ENCODE results near the gene MIGA2.

MIGA2 gene

GRCh38 chr9:129072171-129072570, 35.7 kb downstream of the MIGA2 start:
- DNase-seq (ENCODE audit: low read depth) = no peak
- no peak for TF ChIP-seq CTCF (IDR thresholded peaks at IDR 0.05; ENCODE audit: low read depth, low read length, missing control alignments)
- no peak overlapping the region for H3K4me3 ChIP-seq (ENCODE audit: low read depth, low read length)

DNA sequence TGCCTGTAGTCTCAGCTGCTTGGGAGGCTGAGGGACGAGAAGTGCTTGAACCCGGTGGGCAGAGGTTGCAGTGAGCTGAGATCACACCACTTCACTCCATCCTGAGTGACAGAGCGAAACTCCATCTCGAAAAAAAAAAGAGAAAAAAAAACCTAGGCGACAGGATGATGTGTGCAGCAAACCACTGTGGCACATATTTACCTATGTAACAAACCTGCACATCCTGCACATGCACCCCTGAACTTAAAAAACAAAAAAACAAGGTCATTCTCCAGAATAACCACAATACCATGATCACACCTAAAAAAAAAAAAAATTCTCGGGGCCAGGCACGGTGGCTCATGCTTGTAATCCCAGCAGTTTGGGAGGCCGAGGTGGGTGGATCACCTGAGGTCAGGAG, 37.0 kb downstream of the MIGA2 start:
- TF ChIP-seq CTCF (IDR thresholded peaks at IDR 0.05; ENCODE audit: low read depth, low read length, missing control alignments) = no peak
- no peak overlapping the region for H3K4me3 ChIP-seq (ENCODE audit: low read depth, low read length)
- DNase-seq (ENCODE audit: low read depth) = no peak

DNA sequence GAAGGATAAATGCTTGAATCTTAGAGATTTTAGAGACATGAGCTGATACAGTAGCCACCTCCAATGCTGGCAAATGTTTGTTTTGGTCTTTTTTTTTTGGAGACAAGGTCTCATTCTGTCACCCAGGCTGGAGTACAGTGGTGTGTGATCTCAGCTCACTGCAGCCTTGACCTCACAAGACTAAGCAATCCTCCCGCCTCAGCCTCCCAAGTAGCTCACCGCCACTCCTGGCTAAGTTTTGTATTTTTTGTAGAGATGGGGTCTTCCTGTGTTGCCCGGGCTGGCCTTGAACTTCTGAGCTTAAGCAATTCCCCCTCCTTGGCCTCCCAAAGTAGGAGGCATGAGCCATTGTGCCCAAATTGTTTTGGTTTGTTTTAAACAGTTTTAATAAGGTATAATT, 37.7 kb downstream of the MIGA2 start:
- no peak overlapping the region for H3K4me3 ChIP-seq (ENCODE audit: low read depth, low read length)
- no peak for DNase-seq (ENCODE audit: low read depth)
- TF ChIP-seq CTCF (IDR thresholded peaks at IDR 0.05; ENCODE audit: low read depth, low read length, missing control alignments) = no peak

DNA sequence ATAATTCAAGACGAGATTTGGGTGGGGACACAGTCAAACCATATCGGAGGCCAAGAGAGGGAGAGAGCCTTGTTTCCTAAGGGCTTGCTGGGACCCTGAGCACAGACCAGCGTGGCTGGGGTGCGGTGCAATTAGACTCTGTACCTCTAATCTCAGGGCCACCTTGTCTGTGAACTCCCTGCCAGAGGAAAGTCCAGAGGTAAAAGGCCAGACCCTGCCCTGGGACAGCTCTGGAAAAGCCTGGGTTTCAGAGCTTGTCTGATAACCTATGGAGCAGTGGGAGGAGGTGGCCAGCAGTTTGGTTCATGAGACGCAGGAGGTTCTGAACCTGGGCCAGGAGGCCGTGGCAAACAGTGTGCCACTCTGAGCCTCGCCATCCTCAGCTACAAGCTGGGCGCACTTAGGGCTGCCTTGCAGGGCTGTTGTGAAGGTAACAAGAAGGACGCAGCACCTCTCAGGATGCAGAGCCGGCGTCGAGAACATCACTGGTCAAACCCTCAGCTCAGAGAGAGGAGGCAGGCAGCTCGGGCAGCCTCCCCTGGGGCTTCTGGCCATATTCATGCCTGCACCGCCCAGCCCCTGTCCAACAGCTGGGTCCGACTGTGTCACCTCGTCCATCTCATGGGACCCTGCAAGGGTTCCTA, 39.7 kb downstream of the MIGA2 start:
- H3K4me3 ChIP-seq (ENCODE audit: low read depth, low read length) = no peak overlapping the region
- DNase-seq (ENCODE audit: low read depth) = no peak
- no peak for TF ChIP-seq CTCF (IDR thresholded peaks at IDR 0.05; ENCODE audit: low read depth, low read length, missing control alignments)

DNA sequence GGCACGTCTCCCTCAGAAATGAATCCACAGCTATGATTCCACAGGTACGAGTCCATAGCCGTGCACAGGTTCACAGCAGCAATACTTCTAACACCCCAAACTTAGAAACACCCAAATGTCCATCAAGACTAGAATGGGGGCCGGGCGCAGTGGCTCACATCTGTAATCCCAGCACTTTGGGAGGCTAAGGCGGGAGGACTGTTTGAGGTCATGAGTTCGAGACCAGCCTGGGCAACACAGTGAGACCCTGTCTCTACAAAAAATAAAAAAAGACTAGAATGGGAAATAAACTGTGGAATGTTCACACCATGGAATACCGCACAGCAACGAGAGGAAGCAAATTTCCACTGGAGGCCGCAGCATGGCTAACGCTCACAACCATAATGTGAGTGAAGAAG, 40.2 kb downstream of the MIGA2 start:
- DNase-seq (ENCODE audit: low read depth) = no peak

DNA sequence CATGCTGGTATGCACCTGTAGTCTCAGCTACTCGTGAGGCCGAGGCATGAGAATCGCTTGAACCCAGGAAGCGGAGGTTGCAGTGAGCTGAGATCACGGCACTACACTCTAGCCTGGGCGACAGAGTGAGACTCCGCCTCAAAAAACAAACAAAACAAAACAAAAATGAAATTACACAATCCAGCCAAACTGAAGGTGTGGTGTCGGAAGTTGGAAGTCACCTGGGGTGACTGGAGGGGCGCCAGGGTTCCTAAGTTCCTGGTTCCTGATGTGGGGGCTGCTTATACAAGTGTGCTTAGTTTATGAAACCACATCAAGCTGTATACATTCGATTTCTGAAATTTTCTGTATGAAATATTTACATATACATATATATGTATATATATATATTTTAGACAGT, 40.8 kb downstream of the MIGA2 start:
- DNase-seq (ENCODE audit: low read depth) = no peak
- no peak for TF ChIP-seq CTCF (IDR thresholded peaks at IDR 0.05; ENCODE audit: low read depth, low read length, missing control alignments)
- no peak overlapping the region for H3K4me3 ChIP-seq (ENCODE audit: low read depth, low read length)

More for the DNA sequence above, 40.2 kb downstream of the MIGA2 start:
- TF ChIP-seq CTCF (IDR thresholded peaks at IDR 0.05; ENCODE audit: low read depth, low read length, missing control alignments) = no peak
- H3K4me3 ChIP-seq (ENCODE audit: low read depth, low read length) = no peak overlapping the region
